ENCODE measurements around the gene LLPH. TPM values are rescaled to one million over a fixed set of nuclear protein-coding genes. Genes with fewer than 3 reads are reported as not detected.

LLPH gene
- polyA plus RNA-seq, 1 donor from 2014 or later = 33.2 TPM

DNA sequence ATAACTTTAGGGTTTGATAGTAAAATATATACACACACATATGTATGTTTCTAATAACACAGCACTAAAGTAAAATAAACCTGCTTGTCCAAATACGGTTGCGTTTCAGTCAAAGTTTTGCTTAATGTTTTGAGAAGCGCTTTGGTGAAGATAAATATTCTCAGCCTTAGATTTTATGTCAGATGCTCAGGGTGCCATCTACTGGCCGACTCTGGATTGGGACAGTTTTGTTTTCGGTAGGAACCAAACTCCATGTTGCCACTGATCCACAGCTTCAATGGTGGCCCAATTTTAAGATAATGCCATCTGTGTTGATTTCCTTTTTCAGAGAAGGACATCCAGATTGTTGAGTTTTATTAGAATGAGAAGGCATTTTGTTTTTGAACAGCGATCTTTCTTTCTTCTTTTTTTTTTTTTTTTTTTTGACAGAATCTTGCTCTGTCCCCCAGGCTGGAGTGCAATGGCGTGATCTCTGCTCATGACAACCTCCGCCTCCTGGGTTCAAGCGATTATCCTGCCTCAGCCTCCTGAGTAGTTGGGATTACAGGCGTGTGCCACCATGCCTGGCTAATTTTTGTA is 43.1 kb downstream of the LLPH start:
- H3K9me3 Mint-ChIP-seq = peaks cover 2 to 8% (median 3%) of the 10 kb centered on the region in 3 donors
- no peak overlapping the region for H3K4me3 Mint-ChIP-seq
- H3K27ac Mint-ChIP-seq = no peak overlapping the region
- peaks cover 3% of the 10 kb centered on the region for H3K27me3 Mint-ChIP-seq
- peaks cover 1% of the 10 kb centered on the region for H3K36me3 Mint-ChIP-seq
- peaks cover under 1 to 1% (median under 1%) of the 10 kb centered on the region in 3 donors for H3K4me1 Mint-ChIP-seq

DNA sequence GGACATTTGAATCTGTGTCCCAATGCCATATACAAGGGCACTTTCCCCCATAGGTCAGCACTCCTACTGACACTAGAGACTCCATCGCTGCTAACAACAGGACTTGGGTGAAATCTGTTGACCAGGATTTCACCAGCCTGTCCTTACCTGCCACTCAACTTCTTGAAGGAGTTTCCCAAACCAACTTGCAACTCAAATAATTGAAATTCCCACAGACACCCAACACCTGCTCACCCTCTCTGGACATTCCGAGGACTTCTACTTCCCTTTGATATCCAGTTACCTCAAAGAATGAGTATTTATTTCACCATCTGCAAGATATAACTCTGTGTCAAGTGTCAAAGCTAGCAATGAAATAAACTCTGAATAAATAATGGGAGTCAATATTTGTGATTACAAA is 44.6 kb downstream of the LLPH start:
- Mint-ChIP-seq H3K36me3 (peaks cover 1% of the 10 kb centered on the region), H3K27me3 (peaks cover 6% of the 10 kb centered on the region), H3K4me3 (no peak overlapping the region), H3K9me3 (peaks cover 2 to 8% (median 3%) of the 10 kb centered on the region in 3 donors), H3K4me1 (peaks cover 0 to 1% (median 0%) of the 10 kb centered on the region in 3 donors), H3K27ac (no peak overlapping the region)

DNA sequence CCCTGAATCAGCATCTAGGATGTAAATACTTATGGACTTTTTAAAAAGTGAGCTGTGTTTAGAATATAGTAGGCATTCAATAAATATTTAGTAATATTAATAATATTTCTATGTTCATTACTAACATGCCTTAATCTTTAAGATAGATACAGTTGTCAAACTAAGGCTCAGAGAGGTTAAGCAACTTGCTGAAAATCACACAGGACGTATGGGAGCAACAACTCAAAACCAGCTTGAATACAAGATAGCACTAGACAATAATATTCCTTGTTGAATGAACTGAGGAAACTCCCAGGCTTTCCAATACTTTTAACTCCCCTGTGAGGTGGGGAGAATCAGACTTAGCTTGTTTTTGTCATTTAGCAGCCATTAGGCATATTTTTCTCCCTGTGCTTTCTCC is 45.3 kb downstream of the LLPH start:
- Mint-ChIP-seq H3K4me3 (no peak overlapping the region), H3K27me3 (peaks cover 4% of the 10 kb centered on the region), H3K36me3 (peaks cover 1% of the 10 kb centered on the region), H3K27ac (no peak overlapping the region), H3K4me1 (peaks cover 0 to 1% (median 0%) of the 10 kb centered on the region in 3 donors), H3K9me3 (peaks cover 2 to 8% (median 3%) of the 10 kb centered on the region in 3 donors)

DNA sequence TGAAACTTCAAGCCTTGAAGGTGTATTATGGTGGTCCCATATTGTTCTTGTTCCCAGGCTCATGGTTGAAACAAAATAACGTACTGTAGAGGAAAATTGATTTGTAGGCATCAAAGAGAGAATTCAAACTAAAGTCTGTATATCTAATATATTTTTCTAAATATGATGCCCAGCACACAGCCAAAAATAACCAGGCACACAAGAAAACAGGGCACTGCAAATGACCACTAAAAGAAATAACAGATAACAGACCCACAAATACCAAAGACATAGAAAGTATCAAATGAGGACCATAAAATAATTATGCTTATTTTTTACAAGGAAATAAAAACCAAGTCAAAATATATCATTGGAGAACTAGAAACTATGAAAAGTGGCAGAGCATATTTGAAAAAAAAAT is 46.8 kb downstream of the LLPH start:
- Mint-ChIP-seq H3K4me3 (no peak overlapping the region), H3K9me3 (peaks cover 2 to 8% (median 3%) of the 10 kb centered on the region in 3 donors), H3K27me3 (peaks cover 8% of the 10 kb centered on the region), H3K4me1 (no peaks in the 10 kb centered on the region), H3K36me3 (no peaks in the 10 kb centered on the region), H3K27ac (no peak overlapping the region)

DNA sequence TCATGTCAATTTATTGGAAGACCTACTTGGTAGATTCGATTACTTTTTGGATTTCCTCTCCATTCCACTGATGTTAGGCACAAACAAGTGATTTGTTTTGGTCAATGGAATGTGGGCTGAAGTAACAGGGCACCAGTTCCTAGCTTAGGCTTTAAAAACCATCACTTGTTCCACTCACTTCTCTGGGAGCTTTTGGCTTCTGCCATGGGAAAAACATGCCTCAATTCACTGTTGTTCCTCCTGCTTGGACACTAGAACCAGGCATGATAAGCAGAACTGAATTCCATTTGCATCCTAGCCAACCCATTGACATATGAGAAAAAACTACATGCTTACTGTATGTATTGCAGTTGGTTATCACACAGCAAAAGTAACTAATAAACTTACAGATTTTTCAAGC is 47.8 kb downstream of the LLPH start:
- Mint-ChIP-seq H3K4me1 (no peaks in the 10 kb centered on the region), H3K9me3 (peaks cover 2 to 8% (median 3%) of the 10 kb centered on the region in 3 donors), H3K36me3 (no peaks in the 10 kb centered on the region), H3K27ac (no peak overlapping the region), H3K4me3 (no peak overlapping the region), H3K27me3 (peaks cover 12% of the 10 kb centered on the region)

DNA sequence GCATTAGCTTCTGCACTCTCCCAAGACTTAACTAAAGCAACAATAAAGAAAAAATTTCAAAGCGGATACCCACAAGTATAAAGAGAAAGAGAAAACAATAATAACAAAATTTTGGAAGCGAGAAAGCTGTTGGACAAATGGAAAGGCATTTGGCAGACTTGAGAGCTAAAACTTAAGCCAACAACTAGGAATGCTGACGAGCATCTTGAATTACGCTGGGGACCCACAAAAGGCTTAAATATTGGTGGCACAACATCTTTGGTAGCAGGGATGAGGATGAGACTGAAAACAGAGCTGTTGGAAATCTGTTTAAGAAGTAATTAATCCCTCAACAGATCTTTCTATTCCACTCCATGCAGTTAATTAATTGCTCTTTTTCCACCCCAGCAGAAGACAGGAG is 49.8 kb downstream of the LLPH start:
- Mint-ChIP-seq H3K27ac (no peak overlapping the region), H3K4me1 (no peaks in the 10 kb centered on the region), H3K4me3 (no peak overlapping the region), H3K36me3 (no peaks in the 10 kb centered on the region), H3K27me3 (peaks cover 21% of the 10 kb centered on the region), H3K9me3 (peaks cover 2 to 8% (median 3%) of the 10 kb centered on the region in 3 donors)

DNA sequence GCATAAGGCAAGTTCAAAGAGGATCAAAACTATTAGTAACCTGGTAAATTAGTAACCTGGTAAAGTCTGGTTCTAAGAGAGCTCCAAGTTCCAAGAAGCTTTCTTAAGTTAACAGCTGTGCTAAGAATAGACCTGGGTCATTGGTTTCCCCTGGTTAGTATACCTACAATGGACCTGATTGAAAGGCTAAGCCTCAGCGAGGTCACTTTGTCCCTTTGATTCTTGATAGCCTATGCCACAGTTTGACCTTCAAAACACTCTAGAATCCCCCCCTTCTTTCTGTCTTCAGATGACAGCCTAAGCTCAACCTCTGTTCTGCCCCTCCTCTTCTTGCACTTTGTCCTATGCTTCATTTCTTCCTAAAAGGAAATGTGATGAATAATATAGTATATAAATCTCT is 53.0 kb downstream of the LLPH start:
- Mint-ChIP-seq H3K9me3 (no peaks in the 10 kb centered on the region), H3K36me3 (no peaks in the 10 kb centered on the region), H3K27me3 (peaks cover 24% of the 10 kb centered on the region), H3K27ac (no peak overlapping the region), H3K4me1 (peaks cover 0 to 1% (median under 1%) of the 10 kb centered on the region in 3 donors), H3K4me3 (no peak overlapping the region)

DNA sequence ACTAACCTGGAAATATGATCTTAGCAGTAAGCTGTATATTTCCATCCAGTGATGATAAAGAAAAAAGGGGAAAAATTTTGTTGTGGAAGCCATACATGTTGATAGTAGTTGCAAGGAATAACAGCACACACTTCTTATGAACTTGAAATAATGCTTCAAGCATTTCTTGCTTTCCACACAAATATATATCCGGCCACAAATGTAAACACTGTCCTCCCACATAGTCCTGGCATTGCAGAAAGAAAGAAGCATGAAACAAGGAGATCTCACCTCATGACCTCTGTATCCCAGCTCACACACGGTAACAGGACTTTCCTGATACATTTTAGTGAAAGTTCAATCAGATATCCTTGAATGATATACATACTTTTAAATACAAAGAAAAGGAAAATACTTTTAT is 56.0 kb downstream of the LLPH start:
- Mint-ChIP-seq H3K4me3 (peak overlapping the region in 1 of 4 donors; percentile 38), H3K9me3 (no peaks in the 10 kb centered on the region), H3K27me3 (peaks cover 22% of the 10 kb centered on the region), H3K36me3 (no peaks in the 10 kb centered on the region), H3K27ac (no peak overlapping the region), H3K4me1 (peaks cover 6 to 13% (median 12%) of the 10 kb centered on the region in 3 donors)

DNA sequence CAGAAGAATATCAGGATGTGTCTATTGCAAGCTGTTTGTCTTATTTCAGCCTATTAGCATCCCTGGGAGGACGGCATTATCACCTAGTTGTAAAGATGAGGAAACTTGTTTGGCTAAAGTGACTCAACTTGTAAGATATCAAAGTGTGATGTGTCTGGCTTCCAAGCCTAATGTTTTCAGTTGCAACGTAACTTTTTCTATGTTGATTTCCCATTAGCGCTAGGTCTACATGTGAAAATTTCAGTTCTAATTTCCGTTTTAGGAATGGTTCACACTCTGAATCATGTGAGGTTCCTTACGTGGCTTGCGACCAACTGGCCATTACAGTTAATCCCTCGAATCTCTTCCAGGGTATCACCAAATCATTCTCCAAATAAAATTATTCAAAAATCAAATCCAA is 58.0 kb downstream of the LLPH start:
- Mint-ChIP-seq H3K4me3 (peak overlapping the region in 2 of 4 donors; percentile 10 to 87), H3K27me3 (peaks cover 11% of the 10 kb centered on the region), H3K9me3 (no peaks in the 10 kb centered on the region), H3K36me3 (no peaks in the 10 kb centered on the region), H3K4me1 (peaks cover 6 to 13% (median 12%) of the 10 kb centered on the region in 3 donors), H3K27ac (no peak overlapping the region)

DNA sequence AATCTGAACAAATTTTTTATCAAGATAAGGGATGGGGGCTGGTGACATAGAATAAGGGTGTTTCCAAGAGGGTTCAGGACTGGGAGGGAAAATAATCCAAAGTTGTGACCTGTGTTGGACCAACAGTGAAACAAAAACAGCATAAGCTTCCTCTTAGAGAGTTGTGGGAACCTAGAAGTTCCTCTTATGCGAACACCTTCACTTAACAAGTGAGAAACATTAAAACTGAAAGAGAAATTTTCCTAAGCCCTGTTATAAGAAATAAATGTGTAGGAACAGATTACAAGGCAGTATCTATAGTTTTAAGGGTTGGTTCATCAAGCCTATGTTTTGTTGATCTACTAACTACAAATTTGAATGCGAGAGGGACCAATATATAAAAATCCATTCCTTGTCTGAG is 58.4 kb downstream of the LLPH start:
- peaks cover 6 to 14% (median 12%) of the 10 kb centered on the region in 3 donors for H3K4me1 Mint-ChIP-seq
- peaks cover 10% of the 10 kb centered on the region for H3K27me3 Mint-ChIP-seq
- H3K36me3 Mint-ChIP-seq = no peaks in the 10 kb centered on the region
- H3K9me3 Mint-ChIP-seq = no peaks in the 10 kb centered on the region
- peak overlapping the region in 2 of 4 donors; percentile 10 to 87 for H3K4me3 Mint-ChIP-seq
- no peak overlapping the region for H3K27ac Mint-ChIP-seq

DNA sequence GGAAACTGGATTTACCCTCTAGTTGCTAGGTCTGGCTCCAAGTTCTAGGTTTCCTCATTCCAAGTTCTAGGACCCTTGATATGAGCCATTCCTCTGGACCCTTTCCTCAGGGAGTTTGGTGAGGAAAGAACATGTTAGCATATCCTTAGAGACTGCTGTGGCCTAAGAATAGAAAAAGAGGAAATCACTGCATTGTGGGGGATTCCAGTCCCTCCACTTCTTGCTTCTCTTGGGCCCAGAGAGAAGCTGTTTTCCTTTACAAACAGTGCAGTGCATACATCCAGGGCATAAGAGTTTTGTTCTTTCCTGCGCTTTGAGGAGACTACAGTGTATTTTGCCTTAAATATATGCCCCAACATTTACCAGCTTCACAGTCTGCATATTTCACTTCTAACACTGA is 59.0 kb downstream of the LLPH start:
- H3K27me3 Mint-ChIP-seq = peaks cover 6% of the 10 kb centered on the region
- no peaks in the 10 kb centered on the region for H3K36me3 Mint-ChIP-seq
- peak overlapping the region in 1 of 4 donors; percentile 87 for H3K4me3 Mint-ChIP-seq
- peaks cover 10 to 19% (median 16%) of the 10 kb centered on the region in 3 donors for H3K4me1 Mint-ChIP-seq
- no peak overlapping the region for H3K27ac Mint-ChIP-seq
- H3K9me3 Mint-ChIP-seq = no peaks in the 10 kb centered on the region

DNA sequence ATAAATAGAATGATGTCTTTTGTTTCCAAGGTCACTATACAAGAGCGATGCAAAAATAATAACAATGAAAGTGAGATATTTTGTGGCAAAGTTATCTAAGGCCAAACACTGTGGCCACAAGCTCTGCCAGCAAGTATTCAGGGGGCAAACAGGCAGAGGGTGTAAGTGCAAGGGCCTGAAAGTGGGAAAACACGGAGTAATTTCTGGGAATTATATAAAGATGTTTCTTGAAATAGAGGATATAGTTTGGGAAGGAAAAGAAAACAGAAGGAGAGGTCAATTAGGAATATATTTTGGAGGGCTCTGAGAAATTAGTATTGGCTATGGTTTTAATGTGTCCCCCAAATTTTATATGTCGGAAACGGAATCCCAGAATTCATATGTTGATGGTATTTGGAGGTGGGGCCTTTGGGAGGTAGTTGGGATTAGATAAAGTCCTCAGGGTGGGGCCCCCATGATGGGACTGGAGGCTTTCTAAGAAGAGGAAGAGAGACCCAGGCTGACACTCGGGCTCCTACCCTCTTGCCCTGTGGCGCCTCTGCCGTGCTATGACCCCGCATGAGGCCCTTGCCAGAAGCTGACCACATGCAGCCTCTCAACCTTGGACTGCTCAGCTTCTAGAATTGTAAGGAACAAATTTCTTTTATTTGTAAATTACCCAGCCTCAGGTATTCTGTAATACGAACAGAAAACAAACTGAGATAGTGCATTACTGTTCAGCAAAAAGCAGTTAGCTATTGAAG is 60.0 kb downstream of the LLPH start:
- Mint-ChIP-seq H3K4me1 (peaks cover 14 to 23% (median 16%) of the 10 kb centered on the region in 3 donors), H3K36me3 (no peaks in the 10 kb centered on the region), H3K9me3 (no peaks in the 10 kb centered on the region)

DNA sequence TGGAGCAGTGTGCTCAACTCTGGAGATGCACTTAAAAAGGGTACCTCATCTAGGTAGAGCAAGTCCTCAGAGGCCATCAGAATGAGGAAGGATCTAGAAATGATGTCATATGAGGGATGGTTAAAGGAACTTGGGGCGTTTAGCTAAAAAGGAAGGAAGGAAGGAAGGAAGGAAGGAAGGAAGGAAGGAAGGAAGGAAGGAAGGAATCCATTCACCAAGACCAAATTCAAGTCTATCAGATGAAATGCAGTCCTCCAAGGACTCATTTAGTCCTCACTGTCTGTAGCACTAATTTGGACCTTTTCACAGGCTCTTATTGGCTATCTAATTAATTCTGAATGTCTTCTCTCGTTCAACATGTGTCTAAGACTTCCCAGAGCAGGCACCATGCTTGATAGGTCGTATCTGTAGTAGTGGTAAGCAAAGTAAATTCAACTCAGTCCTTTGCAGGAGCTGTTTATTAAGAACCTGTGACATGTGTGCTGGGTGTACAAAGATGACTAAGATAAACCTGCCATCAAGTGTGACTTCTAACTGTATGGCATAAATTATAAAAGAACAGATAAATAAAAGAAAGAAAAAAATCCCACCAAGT is 63.5 kb downstream of the LLPH start:
- H3K27me3 Mint-ChIP-seq = peaks cover 3% of the 10 kb centered on the region

More for the DNA sequence above, 60.0 kb downstream of the LLPH start:
- Mint-ChIP-seq H3K27ac (no peak overlapping the region), H3K27me3 (peaks cover 4% of the 10 kb centered on the region), H3K4me3 (no peak overlapping the region)

More for the DNA sequence above, 63.5 kb downstream of the LLPH start:
- Mint-ChIP-seq H3K4me3 (no peak overlapping the region), H3K27ac (peak overlapping the region in 1 of 3 donors; percentile 0), H3K4me1 (peaks cover 10 to 17% (median 10%) of the 10 kb centered on the region in 3 donors), H3K9me3 (no peaks in the 10 kb centered on the region), H3K36me3 (no peaks in the 10 kb centered on the region)

All from IgD-negative memory B cell (primary cell).